HEK293T (cell line): ENCODE results near the gene GMDS.

ENCODE experiments used
- ARNT ChIP-seq: fragments of 450-650 bp; IDR thresholded peaks from 2 replicates; pipeline ENCODE4 v1.6.1; 2017; ENCODE audit warnings: mild to moderate bottlenecking
- BHLHE40 ChIP-seq: fragments of 450-650 bp; IDR thresholded peaks from 2 replicates; pipeline ENCODE4 v1.6.1; 2016; ENCODE audit warnings: mild to moderate bottlenecking, moderate library complexity, borderline replicate concordance
- FOXA1 ChIP-seq: fragments of 450-650 bp; IDR thresholded peaks from 2 replicates; pipeline ENCODE4 v1.6.1; 2016; ENCODE audit warnings: mild to moderate bottlenecking
- FOXK2 ChIP-seq: fragments of 450-650 bp; IDR thresholded peaks from 2 replicates; pipeline ENCODE4 v1.6.1; 2016; ENCODE audit warnings: mild to moderate bottlenecking
- FOXM1 ChIP-seq: fragments of 450-650 bp; IDR thresholded peaks from 2 replicates; pipeline ENCODE4 v1.6.1; 2017; ENCODE audit warnings: mild to moderate bottlenecking, borderline replicate concordance
- NFRKB ChIP-seq: fragments of 450-650 bp; IDR thresholded peaks from 2 replicates; pipeline ENCODE4 v1.6.1; 2016; ENCODE audit warnings: mild to moderate bottlenecking, moderate library complexity
- SP1 ChIP-seq: fragments of 450-650 bp; IDR thresholded peaks from 2 replicates; pipeline ENCODE4 v1.6.1; 2017
- SUZ12 ChIP-seq: fragments of 450-650 bp; IDR thresholded peaks from 2 replicates; pipeline ENCODE4 v1.6.1; 2016; ENCODE audit warnings: mild to moderate bottlenecking

GRCh38 chr6:2229742-2230141, 15.7 kb downstream of the GMDS start:
- TF ChIP-seq FOXK2: no peak
- no peak for TF ChIP-seq FOXA1
- TF ChIP-seq BHLHE40: no peak
- TF ChIP-seq FOXM1: no peak
- TF ChIP-seq SUZ12: no peak
- TF ChIP-seq SP1: no peak
- TF ChIP-seq NFRKB: no peak
- TF ChIP-seq ARNT: no peak
